ENCODE data around the gene PPP1R7. TPM values are rescaled to one million over a fixed set of nuclear protein-coding genes. Genes with fewer than 3 reads are reported as not detected.

PPP1R7 gene
- total RNA-seq, 1 donor from 2014 or later, result 61.5 TPM

DNA sequence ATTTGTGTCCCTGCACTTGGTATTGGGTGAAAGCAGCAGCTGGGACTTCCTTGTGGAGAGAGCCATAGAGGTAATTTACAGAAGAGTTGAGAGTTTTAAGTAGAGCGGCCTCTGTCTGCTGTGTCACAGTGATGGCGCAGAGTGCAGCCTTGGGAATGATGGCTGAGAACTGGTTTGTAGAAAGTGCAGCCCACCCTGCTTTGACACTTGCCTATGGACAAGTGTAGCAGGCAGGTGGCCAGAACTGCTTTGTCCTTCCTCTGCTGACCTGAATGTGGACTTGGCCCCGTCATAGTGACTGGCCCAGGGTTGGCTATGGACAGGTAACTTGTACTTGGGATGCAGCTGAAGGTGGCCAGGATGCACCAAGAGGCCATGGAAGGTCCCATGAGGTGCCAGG is 31.9 kb downstream of the PPP1R7 start:
- H3K36me3 ChIP-seq, result peaks cover 39% of the 10 kb centered on the region
- intact Hi-C loops (cut with micrococcal nuclease), result no loop called here
- TF ChIP-seq, protein P1, sequence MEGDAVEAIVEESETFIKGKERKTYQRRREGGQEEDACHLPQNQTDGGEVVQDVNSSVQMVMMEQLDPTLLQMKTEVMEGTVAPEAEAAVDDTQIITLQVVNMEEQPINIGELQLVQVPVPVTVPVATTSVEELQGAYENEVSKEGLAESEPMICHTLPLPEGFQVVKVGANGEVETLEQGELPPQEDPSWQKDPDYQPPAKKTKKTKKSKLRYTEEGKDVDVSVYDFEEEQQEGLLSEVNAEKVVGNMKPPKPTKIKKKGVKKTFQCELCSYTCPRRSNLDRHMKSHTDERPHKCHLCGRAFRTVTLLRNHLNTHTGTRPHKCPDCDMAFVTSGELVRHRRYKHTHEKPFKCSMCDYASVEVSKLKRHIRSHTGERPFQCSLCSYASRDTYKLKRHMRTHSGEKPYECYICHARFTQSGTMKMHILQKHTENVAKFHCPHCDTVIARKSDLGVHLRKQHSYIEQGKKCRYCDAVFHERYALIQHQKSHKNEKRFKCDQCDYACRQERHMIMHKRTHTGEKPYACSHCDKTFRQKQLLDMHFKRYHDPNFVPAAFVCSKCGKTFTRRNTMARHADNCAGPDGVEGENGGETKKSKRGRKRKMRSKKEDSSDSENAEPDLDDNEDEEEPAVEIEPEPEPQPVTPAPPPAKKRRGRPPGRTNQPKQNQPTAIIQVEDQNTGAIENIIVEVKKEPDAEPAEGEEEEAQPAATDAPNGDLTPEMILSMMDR (IDR thresholded peaks at IDR 0.05; ENCODE audit: borderline replicate concordance), result no peak

DNA sequence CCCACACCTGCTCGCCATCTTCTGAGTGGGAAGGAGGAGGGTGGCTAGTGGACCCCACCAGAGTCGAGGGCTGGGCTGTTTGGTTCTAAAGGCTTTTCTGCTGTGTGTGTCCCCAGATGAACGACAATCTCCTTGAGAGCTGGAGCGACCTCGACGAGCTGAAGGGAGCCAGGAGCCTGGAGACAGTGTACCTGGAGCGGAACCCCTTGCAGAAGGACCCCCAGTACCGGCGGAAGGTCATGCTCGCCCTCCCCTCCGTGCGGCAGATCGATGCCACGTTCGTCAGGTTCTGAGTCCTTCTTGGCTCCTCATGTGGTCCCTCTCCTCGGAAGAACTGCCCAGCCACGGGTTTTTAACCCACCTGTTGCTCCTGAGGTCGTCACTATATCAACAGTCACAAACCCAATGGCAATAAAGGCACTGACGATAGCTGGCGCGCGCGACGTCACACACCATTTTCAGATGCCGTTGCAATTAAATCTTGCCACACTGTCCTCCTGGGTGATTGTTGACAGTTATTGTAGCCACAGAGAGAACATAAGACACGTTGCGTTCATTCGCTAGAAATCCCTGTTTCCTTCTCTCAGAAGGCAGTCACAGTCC is 32.4 kb downstream of the PPP1R7 start:
- DNase-seq, result no peak
- no peak overlapping the region for H3K27ac ChIP-seq (replicated peaks)
- H3K27me3 ChIP-seq (ENCODE audit: low read depth), result peaks cover 4% of the 10 kb centered on the region
- intact Hi-C loops (cut with micrococcal nuclease), result no loop called here
- no peaks in the 10 kb centered on the region for H3K4me1 ChIP-seq
- TF ChIP-seq, protein P1 (IDR thresholded peaks at IDR 0.05; ENCODE audit: borderline replicate concordance), result no peak
- no peaks in the 10 kb centered on the region for H3K9me3 ChIP-seq (replicated peaks)
- no peak overlapping the region for H3K4me3 ChIP-seq
- peaks cover 35% of the 10 kb centered on the region for H3K36me3 ChIP-seq

More for the DNA sequence above, 31.9 kb downstream of the PPP1R7 start:
- DNase-seq, result no peak
- Histone ChIP-seq H3K27me3 (ENCODE audit: low read depth) (peaks cover 1% of the 10 kb centered on the region), H3K4me3 (no peak overlapping the region), H3K9me3 (replicated peaks) (no peaks in the 10 kb centered on the region), H3K4me1 (no peaks in the 10 kb centered on the region), H3K27ac (replicated peaks) (no peak overlapping the region)

DNA sequence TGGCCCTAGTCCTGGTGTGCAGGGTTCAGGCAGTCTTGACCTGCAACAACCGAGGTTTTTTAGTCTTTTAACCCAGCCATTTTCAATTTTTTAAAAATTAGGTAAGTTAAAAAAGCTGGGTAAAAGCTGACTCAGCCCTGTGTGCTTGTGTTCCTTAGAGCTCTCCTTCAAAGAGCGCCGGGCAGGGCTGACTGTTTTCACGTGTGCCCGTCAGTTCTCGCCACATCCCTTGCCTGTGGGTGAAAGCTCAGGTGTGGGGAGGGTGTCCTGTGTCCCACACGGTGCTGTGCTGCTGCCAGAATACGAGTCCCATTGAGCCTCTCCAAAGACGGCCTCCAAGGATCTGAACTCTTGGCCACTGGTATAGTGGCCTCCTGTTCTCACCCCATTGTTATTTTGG is 33.0 kb downstream of the PPP1R7 start:
- Histone ChIP-seq H3K27me3 (ENCODE audit: low read depth) (peaks cover 7% of the 10 kb centered on the region), H3K36me3 (peaks cover 29% of the 10 kb centered on the region), H3K9me3 (replicated peaks) (no peaks in the 10 kb centered on the region), H3K27ac (replicated peaks) (no peak overlapping the region), H3K4me1 (no peaks in the 10 kb centered on the region), H3K4me3 (no peak overlapping the region)
- DNase-seq, result no peak
- TF ChIP-seq, protein P1 (IDR thresholded peaks at IDR 0.05; ENCODE audit: borderline replicate concordance), result no peak
- intact Hi-C loops (cut with micrococcal nuclease), result no loop called here

DNA sequence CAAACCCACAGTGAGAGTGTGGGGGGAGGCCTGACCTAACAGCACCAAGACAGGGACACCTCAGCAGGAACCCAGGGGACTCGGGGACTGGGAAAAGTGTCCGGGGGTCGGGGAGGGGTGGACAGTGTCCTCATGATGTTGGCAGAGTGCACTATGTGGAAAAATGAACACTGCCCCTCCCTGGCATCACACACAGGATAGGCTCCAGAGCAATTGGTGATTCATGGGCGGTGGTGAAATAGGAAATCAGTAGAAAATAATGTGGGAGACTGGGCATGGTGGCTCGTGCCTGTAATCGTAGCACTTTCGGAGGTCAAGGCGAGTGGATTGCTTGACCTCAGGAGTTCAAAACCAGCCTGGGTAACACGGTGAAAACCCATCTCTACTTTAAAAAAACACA is 34.6 kb downstream of the PPP1R7 start:
- peaks cover 7% of the 10 kb centered on the region for H3K27me3 ChIP-seq (ENCODE audit: low read depth)
- intact Hi-C loops (cut with micrococcal nuclease), result no loop called here
- H3K4me1 ChIP-seq, result no peaks in the 10 kb centered on the region
- TF ChIP-seq, protein P1 (IDR thresholded peaks at IDR 0.05; ENCODE audit: borderline replicate concordance), result no peak
- H3K27ac ChIP-seq (replicated peaks), result no peak overlapping the region
- H3K9me3 ChIP-seq (replicated peaks), result no peaks in the 10 kb centered on the region
- DNase-seq, result no peak
- no peak overlapping the region for H3K4me3 ChIP-seq
- H3K36me3 ChIP-seq, result peaks cover 19% of the 10 kb centered on the region

DNA sequence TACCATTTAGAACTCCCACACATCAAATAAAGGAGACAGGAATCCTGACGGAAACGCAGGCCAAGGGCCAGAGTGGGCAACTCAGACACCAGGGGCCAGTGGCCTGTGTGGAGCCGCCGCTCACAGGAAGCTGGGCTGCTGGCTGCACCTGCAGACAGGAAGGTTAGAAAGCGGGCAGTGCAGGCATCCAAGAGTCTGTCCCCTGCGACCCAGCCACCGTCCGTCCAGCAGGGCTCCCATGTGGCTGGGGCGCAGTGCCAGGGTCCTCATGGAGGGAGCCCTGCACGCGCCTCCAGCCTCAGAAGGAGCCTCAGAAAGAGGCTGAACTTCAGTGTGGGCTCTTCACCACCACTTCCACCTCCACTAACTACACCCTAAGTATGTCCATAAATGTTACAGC is 35.7 kb downstream of the PPP1R7 start:
- H3K4me3 ChIP-seq, result no peak overlapping the region
- H3K27me3 ChIP-seq (ENCODE audit: low read depth), result peaks cover 7% of the 10 kb centered on the region
- H3K27ac ChIP-seq (replicated peaks), result no peak overlapping the region
- H3K9me3 ChIP-seq (replicated peaks), result no peaks in the 10 kb centered on the region
- no peak for DNase-seq
- TF ChIP-seq, protein P1 (IDR thresholded peaks at IDR 0.05; ENCODE audit: borderline replicate concordance), result no peak
- H3K36me3 ChIP-seq, result peaks cover 19% of the 10 kb centered on the region
- no peaks in the 10 kb centered on the region for H3K4me1 ChIP-seq
- intact Hi-C loops (cut with micrococcal nuclease), result no loop called here
